Measurements from ENCODE around the gene NEMP2.

DNA sequence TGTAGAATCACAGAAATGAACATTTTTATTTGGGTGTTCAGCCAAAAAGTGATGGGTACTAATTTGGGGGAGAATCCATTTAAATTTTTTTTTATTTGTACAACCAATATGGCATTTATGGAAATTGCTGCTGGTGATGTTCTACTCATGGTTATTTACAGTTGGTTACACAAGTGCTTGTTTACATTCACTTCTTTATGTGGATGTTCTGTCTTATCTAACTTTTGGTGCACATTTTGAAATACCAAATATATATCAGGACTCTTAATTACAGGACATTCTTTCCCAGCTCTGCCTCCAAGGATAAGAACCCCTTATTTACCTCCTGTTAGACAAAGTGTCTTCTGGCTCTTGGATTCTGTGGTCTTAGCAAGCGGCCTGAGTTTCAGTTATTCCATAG lies 35.2 kb downstream of the NEMP2 start:
- TF ChIP-seq, protein P1, sequence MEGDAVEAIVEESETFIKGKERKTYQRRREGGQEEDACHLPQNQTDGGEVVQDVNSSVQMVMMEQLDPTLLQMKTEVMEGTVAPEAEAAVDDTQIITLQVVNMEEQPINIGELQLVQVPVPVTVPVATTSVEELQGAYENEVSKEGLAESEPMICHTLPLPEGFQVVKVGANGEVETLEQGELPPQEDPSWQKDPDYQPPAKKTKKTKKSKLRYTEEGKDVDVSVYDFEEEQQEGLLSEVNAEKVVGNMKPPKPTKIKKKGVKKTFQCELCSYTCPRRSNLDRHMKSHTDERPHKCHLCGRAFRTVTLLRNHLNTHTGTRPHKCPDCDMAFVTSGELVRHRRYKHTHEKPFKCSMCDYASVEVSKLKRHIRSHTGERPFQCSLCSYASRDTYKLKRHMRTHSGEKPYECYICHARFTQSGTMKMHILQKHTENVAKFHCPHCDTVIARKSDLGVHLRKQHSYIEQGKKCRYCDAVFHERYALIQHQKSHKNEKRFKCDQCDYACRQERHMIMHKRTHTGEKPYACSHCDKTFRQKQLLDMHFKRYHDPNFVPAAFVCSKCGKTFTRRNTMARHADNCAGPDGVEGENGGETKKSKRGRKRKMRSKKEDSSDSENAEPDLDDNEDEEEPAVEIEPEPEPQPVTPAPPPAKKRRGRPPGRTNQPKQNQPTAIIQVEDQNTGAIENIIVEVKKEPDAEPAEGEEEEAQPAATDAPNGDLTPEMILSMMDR (IDR thresholded peaks at IDR 0.05): no peak
- TF ChIP-seq POLR2A (IDR thresholded peaks at IDR 0.05) (no peak), POLR2AphosphoS5 (IDR thresholded peaks at IDR 0.05) (no peak)
